Loucy (cell line): ENCODE results near the gene CD37.

Experiments used
- CTCF ChIP-seq: fragments of 200-600 bp; sonication (generic); conservative IDR thresholded peaks from 2 replicates; pipeline ENCODE4 v1.5.1; 2014; ENCODE audit warnings: mild to moderate bottlenecking, antibody characterized with exemption, low read length
- EZH2phosphoT487 ChIP-seq: fragments of 200-600 bp; IDR thresholded peaks from 2 replicates; pipeline ENCODE4 v1.6.1; 2018; ENCODE audit warnings: antibody characterized with exemption, mild to moderate bottlenecking, moderate library complexity, borderline replicate concordance

DNA sequence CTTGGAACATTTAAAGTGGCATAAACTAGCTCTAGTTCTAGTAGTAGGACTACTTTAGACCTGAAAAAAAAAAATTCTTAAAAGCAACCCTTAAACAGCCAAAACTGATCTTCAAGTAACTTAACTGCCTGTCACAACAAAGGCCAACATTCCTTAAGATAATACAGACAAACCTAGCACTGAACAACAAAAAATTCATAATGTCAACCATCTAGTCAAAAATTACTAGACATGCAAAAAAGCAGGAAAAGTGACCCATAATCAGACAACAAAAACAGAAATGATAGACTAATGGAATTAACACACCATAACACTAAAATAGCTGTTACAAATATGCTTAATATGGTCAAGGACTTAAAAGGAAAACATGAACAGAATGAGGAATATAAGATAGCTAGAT lies 16.9 kb upstream of the CD37 start:
- TF ChIP-seq CTCF (no peak), EZH2phosphoT487 (no peak)
